GM13977 (cell line): ENCODE results near the gene EXOG.

Source experiments
- DNase-seq: peaks from one replicate; pipeline ENCODE4 v3.0.0; 2012; ENCODE audit warnings: low spot score
- CTCF ChIP-seq: IDR thresholded peaks from 2 replicates; pipeline ENCODE4 v1.5.1; 2012; ENCODE audit warnings: mild to moderate bottlenecking, control low read depth; ENCODE audit not compliant: insufficient read depth; ENCODE audit errors: extremely low read depth, missing control alignments
- in situ Hi-C: fragments of 300-500 bp; cut with MboI; formaldehyde crosslinking; loops from one replicate; pipeline ENCODE4 v1.12.0; 2022; ENCODE audit warnings: low sequenced_read_pairs, low pct_unique_long_range_greater_than_20kb, mixed read lengths, inconsistent platforms; ENCODE audit not compliant: unreplicated experiment

EXOG gene

DNA sequence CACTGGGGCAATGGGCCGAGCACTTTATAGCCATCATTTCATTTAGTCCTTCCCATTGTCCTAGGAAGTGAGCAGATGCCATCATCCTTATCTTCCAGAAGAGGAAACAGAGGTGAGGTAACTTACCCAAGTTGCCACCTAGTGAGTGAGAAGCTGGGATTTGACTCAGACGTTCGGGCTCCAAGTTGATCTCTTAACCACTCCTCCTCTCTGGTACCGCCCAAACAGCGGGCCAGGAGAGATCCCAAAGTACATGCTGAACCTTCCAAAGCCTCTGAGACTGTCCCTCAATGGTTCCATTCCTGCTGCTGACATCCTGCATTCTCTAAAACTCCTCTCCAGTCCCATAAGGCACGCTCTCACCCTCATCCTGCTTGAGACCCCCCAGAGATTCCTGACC lies 56.2 kb downstream of the EXOG start:
- in situ Hi-C loops, result no loop called here
- DNase-seq, result no peak
- TF ChIP-seq CTCF, result no peak

DNA sequence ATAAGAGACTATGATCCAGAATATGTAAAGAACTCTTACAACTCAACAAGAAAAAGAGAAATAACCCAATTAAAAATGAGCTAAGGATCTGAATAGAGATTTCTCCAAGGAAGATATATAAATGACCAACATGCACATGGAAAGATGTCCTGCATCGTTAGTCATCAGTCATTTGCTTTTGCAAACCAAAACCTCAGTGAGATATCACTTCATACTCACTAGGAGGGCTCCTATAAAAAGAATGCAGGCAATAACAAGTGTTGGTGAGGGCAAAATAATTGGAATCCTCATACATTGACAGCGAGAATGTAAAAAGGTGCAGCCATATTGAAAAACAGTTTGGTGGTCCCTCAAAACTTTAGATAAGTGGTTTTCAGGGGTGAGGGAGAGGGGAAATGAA lies 56.9 kb downstream of the EXOG start:
- no peak for DNase-seq
- in situ Hi-C loops, result no loop called here
- no peak for TF ChIP-seq CTCF

DNA sequence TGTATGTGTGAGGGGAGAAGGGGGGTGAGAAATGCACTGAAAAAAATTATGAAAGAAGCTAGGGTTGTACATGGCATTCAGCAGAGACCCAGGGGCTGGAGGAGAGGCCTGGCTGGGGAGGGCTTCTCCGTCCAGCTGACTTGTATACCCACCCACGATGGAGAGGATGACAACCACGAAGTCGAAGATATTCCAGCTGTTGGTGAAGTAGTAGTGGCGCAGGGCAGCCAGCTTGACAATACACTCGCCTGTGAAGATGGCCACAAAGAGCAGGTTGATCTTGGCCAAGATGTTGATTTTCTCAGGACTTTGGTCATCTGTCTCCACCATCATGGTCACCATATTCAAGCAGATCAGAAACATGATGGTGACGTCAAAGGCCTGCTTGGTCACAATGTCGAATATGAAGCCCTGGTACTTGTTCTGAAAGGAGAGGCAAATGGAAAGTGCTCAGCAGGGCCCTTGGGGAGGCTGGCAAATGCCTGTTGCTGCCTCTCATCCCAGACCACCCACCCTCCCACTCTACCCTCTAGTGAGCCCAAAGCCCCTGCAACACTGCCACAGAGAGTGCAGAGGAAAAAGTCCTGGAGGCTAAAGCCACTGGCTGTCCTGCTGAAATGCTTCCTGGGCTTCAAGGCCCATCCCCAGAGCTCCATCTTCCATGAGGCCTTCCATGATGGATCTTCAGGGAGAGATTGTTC lies 58.1 kb downstream of the EXOG start:
- in situ Hi-C loops, result no loop called here
- no peak for TF ChIP-seq CTCF
- no peak for DNase-seq

- in situ Hi-C loops, result no loop called here
- no peak for DNase-seq
- TF ChIP-seq CTCF, result no peak
Observed at GRCh38 chr3:38555149-38555840, 59.2 kb downstream of the EXOG start.

DNA sequence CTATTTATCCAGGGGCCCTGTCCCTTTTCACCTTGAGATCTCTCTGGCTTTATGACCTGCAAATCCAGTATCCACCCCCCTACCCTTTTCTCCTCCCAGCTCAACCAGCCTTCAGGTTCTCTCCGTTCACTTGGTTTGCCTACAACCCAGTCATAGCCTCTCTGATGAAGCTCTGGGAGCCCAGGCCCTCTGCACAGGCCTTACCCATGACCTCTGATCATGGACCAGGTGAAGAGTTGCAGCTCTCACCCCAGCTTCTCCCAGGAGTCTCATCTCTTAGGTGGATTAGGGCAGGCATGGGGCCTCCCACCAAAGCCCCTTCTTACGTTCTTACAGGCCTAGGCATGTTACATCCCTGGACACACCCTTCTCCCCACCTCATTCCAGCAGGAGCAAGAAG lies 59.8 kb downstream of the EXOG start:
- TF ChIP-seq CTCF, result no peak

GRCh38 chr3:38556640-38557358 lies 60.7 kb downstream of the EXOG start:
- in situ Hi-C loops, result no loop called here
- no peak for DNase-seq
- no peak for TF ChIP-seq CTCF

More for the DNA sequence above, 59.8 kb downstream of the EXOG start:
- in situ Hi-C loops, result no loop called here
- no peak for DNase-seq
